Measurements from ENCODE around the gene SPSB2. TPM values are rescaled to one million over a fixed set of nuclear protein-coding genes. Genes with fewer than 3 reads are reported as not detected.

Gene SPSB2
- total RNA-seq, 2 donors from 2014 or later = 9.2 to 19.1 TPM

GRCh38 chr12:6904280-6905276, 31.5 kb upstream of the SPSB2 start, which contains the start of gene LRRC23:
LRRC23 (plus strand) TSS chr12:6904822; CDS start chr12:6905634, 812 bp downstream.
- TF ChIP-seq, protein P1, sequence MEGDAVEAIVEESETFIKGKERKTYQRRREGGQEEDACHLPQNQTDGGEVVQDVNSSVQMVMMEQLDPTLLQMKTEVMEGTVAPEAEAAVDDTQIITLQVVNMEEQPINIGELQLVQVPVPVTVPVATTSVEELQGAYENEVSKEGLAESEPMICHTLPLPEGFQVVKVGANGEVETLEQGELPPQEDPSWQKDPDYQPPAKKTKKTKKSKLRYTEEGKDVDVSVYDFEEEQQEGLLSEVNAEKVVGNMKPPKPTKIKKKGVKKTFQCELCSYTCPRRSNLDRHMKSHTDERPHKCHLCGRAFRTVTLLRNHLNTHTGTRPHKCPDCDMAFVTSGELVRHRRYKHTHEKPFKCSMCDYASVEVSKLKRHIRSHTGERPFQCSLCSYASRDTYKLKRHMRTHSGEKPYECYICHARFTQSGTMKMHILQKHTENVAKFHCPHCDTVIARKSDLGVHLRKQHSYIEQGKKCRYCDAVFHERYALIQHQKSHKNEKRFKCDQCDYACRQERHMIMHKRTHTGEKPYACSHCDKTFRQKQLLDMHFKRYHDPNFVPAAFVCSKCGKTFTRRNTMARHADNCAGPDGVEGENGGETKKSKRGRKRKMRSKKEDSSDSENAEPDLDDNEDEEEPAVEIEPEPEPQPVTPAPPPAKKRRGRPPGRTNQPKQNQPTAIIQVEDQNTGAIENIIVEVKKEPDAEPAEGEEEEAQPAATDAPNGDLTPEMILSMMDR (IDR thresholded peaks at IDR 0.05) = no peak
- ATAC-seq (ENCODE audit: insufficient number of reproducible peaks, low FRiP score, low read depth) (peak; percentile 67), DNase-seq (ENCODE audit: low spot score) (peak; percentile 93)
- peaks cover 4% of the 10 kb centered on the region for H3K36me3 ChIP-seq
- no peaks in the 10 kb centered on the region for H3K9me3 ChIP-seq
- H3K4me1 ChIP-seq (ENCODE audit: control insufficient read depth in 1 of 2, low read depth in 2 of 2) = peaks cover 5 to 12% of the 10 kb centered on the region in 2 donors
- H3K4me3 ChIP-seq = peak within 1 kb of the TSS; percentile 100
- no peaks in the 10 kb centered on the region for H3K27me3 ChIP-seq (replicated peaks; ENCODE audit: insufficient read depth)
- peak within 1 kb of the TSS; percentile 87 to 96 for H3K27ac ChIP-seq

GRCh38 chr12:6903722-6904121, 30.6 kb upstream of the SPSB2 start:
- no peak overlapping the region for H3K27ac ChIP-seq
- peaks cover 4% of the 10 kb centered on the region for H3K36me3 ChIP-seq
- TF ChIP-seq, protein P1 (IDR thresholded peaks at IDR 0.05) = no peak
- H3K4me1 ChIP-seq (ENCODE audit: control insufficient read depth in 1 of 2, low read depth in 2 of 2) = peaks cover 5 to 12% of the 10 kb centered on the region in 2 donors
- H3K27me3 ChIP-seq (replicated peaks; ENCODE audit: insufficient read depth) = no peaks in the 10 kb centered on the region
- ATAC-seq (ENCODE audit: insufficient number of reproducible peaks, low FRiP score, low read depth) (no peak), DNase-seq (ENCODE audit: low spot score) (no peak)
- H3K9me3 ChIP-seq = no peaks in the 10 kb centered on the region
- no peak overlapping the region for H3K4me3 ChIP-seq

DNA sequence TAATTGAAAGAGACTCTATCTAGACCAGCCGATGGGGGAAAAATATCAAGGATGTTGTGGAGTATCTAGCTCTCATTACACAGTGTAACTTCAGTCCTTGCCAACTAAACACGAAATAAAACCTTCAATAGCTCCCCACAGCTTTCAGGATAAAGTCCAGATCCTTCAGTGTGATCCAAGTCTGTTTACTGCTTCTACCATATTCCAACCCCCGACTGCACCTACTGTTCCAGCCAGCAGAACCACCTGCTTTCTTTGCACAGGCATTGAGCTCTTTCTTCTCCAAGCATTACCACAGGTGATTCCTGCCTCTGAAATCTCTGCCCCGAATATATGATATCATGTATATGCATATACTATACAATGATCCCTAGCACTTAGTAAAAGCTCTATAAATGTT, 29.3 kb upstream of the SPSB2 start:
- Histone ChIP-seq H3K36me3 (peaks cover 4% of the 10 kb centered on the region), H3K27me3 (replicated peaks; ENCODE audit: insufficient read depth) (no peaks in the 10 kb centered on the region), H3K9me3 (no peaks in the 10 kb centered on the region), H3K4me3 (no peak overlapping the region), H3K27ac (no peak overlapping the region), H3K4me1 (ENCODE audit: control insufficient read depth in 1 of 2, low read depth in 2 of 2) (peaks cover 5 to 12% of the 10 kb centered on the region in 2 donors)
- no peak for DNase-seq (ENCODE audit: low spot score)
- ATAC-seq (ENCODE audit: insufficient number of reproducible peaks, low FRiP score, low read depth) = no peak
- TF ChIP-seq, protein P1 (IDR thresholded peaks at IDR 0.05) = no peak

GRCh38 chr12:6899837-6900519, 26.9 kb upstream of the SPSB2 start:
- Histone ChIP-seq H3K36me3 (no peaks in the 10 kb centered on the region), H3K27ac (no peak overlapping the region), H3K27me3 (replicated peaks; ENCODE audit: insufficient read depth) (no peaks in the 10 kb centered on the region), H3K4me3 (no peak overlapping the region), H3K9me3 (no peaks in the 10 kb centered on the region), H3K4me1 (ENCODE audit: control insufficient read depth in 1 of 2, low read depth in 2 of 2) (peaks cover 1 to 6% of the 10 kb centered on the region in 2 donors)
- ATAC-seq (ENCODE audit: insufficient number of reproducible peaks, low FRiP score, low read depth) (no peak), DNase-seq (ENCODE audit: low spot score) (no peak)
- TF ChIP-seq, protein P1 (IDR thresholded peaks at IDR 0.05) = no peak

GRCh38 chr12:6899427-6899826, 26.3 kb upstream of the SPSB2 start:
- no peak for ATAC-seq (ENCODE audit: insufficient number of reproducible peaks, low FRiP score, low read depth)

More at GRCh38 chr12:6899427-6899826, 26.3 kb upstream of the SPSB2 start:
- peaks cover 0 to 5% of the 10 kb centered on the region in 2 donors for H3K4me1 ChIP-seq (ENCODE audit: control insufficient read depth in 1 of 2, low read depth in 2 of 2)
- TF ChIP-seq, protein P1 (IDR thresholded peaks at IDR 0.05) = no peak
- H3K4me3 ChIP-seq = no peak overlapping the region
- no peaks in the 10 kb centered on the region for H3K36me3 ChIP-seq
- H3K27me3 ChIP-seq (replicated peaks; ENCODE audit: insufficient read depth) = no peaks in the 10 kb centered on the region
- no peak for DNase-seq (ENCODE audit: low spot score)
- no peak overlapping the region for H3K27ac ChIP-seq
- no peaks in the 10 kb centered on the region for H3K9me3 ChIP-seq
